PFSK-1 (cell line): ENCODE data around the gene PWWP2B.

Experiments
- FOXP2 ChIP-seq: optimal IDR thresholded peaks from 2 replicates; pipeline ENCODE3; 2011; ENCODE audit warnings: borderline replicate concordance, control low read depth, inconsistent platforms; ENCODE audit not compliant: insufficient read depth; ENCODE audit errors: extremely low read length, extremely low read depth
- POLR2AphosphoS5 ChIP-seq: IDR thresholded peaks from 2 replicates; pipeline ENCODE4 v1.6.1; 2012; ENCODE audit warnings: low read depth, mild to moderate bottlenecking, control low read depth, low read length, moderate library complexity
- SIN3A ChIP-seq: IDR thresholded peaks from 2 replicates; pipeline ENCODE4 v1.6.1; 2012; ENCODE audit warnings: mild to moderate bottlenecking, low read length, moderate library complexity, borderline replicate concordance; ENCODE audit not compliant: insufficient read depth
- TAF1 ChIP-seq: IDR thresholded peaks from 2 replicates; pipeline ENCODE4 v1.6.1; 2012; ENCODE audit warnings: low read length, control low read depth, borderline replicate concordance; ENCODE audit not compliant: insufficient read depth
- TF ChIP-seq, protein P1 (sequence below), 2 experiments: IDR thresholded peaks; 2 replicates each; pipeline versions ENCODE4 v1.6.1 to v1.8.0; 2011 to 2012; ENCODE audit warnings: low read depth in 2 of 2, low read length in 2 of 2, control low read depth in 1 of 2, inconsistent platforms in 1 of 2, mild to moderate bottlenecking in 1 of 2, moderate library complexity in 1 of 2; ENCODE audit not compliant: insufficient read depth in 1 of 2

Gene PWWP2B

DNA sequence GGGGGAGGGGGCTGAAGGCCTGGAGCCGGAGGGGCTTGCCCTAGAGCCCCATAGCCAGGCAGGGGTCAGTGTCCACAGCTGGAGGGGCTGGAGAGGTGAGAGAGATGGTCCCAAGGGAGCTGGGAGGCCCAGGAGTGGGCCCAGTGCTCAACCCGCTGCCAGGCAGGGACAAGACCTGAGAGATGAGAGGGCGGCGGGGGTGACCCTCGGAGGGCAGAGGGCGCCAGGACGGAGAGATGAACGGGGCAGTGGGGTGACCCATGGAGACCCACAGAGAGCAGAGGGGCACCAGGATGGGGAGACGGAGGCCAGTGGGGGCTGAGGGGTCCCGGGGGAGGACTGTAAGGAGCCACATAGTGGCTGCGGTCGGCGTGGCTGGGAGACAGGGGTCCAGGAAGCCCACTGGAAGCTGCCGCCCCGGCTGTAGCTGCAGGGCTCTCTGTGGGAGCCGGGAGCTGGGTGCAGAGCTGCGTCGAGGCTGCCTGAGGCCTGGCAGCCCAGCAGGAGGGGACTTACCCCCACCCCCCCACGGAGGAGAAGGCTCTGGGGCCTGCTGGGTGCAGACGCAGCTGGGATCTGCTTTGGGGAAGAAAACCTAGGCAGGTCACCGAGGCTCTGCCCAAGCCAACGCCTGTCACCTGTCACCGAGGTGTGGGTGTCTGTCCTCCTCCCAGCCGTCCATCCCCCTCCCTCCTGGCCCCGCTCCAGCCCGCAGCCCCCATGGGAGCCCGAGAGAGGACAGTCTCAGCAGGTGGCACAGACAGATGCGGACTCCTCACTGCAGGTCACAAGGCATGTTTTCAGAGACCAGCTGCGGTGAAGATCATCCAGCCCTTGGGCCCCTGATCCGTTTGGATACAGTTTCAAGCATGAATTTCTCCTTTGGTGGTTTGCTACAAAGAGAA is 25.1 kb downstream of the PWWP2B start:
- TF ChIP-seq POLR2AphosphoS5 (no peak), SIN3A (no peak), FOXP2 (no peak), TAF1 (no peak)
- TF ChIP-seq, protein P1, sequence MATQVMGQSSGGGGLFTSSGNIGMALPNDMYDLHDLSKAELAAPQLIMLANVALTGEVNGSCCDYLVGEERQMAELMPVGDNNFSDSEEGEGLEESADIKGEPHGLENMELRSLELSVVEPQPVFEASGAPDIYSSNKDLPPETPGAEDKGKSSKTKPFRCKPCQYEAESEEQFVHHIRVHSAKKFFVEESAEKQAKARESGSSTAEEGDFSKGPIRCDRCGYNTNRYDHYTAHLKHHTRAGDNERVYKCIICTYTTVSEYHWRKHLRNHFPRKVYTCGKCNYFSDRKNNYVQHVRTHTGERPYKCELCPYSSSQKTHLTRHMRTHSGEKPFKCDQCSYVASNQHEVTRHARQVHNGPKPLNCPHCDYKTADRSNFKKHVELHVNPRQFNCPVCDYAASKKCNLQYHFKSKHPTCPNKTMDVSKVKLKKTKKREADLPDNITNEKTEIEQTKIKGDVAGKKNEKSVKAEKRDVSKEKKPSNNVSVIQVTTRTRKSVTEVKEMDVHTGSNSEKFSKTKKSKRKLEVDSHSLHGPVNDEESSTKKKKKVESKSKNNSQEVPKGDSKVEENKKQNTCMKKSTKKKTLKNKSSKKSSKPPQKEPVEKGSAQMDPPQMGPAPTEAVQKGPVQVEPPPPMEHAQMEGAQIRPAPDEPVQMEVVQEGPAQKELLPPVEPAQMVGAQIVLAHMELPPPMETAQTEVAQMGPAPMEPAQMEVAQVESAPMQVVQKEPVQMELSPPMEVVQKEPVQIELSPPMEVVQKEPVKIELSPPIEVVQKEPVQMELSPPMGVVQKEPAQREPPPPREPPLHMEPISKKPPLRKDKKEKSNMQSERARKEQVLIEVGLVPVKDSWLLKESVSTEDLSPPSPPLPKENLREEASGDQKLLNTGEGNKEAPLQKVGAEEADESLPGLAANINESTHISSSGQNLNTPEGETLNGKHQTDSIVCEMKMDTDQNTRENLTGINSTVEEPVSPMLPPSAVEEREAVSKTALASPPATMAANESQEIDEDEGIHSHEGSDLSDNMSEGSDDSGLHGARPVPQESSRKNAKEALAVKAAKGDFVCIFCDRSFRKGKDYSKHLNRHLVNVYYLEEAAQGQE (IDR thresholded peaks at IDR 0.05; ENCODE audit: insufficient read depth in 1 of 2, low read depth in 2 of 2, low read length in 2 of 2), result no peak

DNA sequence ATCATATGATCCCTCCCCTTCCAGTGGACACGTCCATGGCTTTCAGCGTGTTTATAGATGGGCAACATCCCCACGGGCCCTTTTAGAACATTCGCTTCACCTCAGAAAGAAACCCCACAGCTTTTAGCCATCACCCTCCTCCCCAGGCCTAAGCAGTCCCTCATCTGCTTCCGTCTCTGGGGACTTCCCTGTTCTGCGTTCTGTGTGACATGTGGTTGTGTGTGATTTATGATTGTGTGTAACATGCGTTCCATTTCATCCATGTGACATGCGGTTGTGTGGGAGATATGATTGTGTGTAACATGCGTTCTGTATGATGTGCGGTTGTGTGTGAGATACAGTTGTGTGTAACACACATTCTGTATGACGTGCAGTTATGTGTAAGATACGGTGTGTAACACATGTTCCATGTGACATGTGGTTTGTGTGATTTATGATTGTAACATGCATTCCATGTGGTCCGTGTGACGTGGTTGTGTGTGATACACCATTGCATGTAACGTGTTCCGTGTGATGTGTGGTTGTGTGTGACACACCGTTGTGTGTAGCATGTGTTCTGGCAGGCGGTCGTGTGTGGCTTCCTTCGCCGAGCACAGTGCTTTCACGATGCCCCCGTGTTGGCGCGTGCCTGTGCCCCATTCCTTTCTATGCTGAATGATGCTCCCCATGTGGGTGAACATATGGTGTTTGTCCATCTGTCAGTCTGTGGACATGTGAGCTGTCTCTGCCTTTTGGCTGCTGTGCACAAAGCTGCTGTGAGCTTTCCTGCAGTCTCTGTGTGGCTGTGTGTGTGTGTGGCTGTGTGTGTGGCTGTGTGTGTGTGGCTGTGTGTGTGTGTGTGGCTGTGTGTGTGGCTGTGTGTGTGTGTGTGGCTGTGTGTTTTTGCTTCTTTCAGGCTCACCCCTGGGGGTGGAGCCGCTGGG is 26.2 kb downstream of the PWWP2B start:
- no peak for TF ChIP-seq POLR2AphosphoS5
- no peak for TF ChIP-seq SIN3A
- TF ChIP-seq, protein P1 (IDR thresholded peaks at IDR 0.05; ENCODE audit: insufficient read depth in 1 of 2, low read depth in 2 of 2, low read length in 2 of 2), result no peak
- no peak for TF ChIP-seq FOXP2
- no peak for TF ChIP-seq TAF1

DNA sequence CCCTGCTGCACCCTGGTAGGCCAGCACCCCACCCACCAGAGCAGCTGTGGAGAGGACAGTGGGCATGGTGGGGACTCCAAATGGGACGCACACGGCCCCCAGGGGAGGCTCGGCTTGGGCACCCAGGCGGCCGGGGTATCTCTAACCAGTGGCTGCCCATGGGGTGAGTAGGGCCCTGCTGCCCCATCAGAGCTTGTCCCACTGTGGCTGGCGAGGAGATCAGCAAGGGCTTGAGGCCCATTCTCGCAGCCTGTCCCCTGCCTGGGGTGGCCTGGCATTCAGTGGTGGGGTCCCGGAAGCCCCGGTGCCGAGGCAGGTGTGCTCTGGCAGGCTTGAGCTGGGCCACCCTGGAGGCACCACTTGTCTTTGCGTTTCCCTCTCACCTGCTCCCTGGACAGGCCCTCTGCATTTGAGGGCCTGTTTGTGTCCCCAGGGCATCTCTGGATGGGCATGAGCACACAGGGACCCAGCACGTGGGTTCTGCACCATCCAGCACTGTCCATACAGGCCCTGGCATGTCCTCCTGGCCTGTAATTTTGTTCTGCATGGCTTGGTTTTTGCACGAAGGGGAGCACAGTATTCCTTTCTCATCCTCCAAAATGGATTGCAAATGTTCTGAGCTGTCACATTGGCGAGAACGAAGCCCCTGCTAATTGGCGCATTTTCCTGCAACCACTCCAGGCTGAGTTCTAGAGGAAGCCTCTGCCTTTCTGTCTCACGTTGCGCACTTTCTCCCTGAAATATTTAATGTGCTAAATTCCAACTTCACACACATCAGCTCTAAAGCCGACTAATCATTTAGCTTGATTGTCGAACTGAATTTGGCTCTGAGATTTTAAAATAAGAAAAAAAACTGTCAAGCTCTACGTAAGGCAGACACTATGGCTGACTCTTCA is 27.2 kb downstream of the PWWP2B start:
- TF ChIP-seq, protein P1 (IDR thresholded peaks at IDR 0.05; ENCODE audit: insufficient read depth in 1 of 2, low read depth in 2 of 2, low read length in 2 of 2), result no peak
- no peak for TF ChIP-seq SIN3A
- no peak for TF ChIP-seq TAF1
- no peak for TF ChIP-seq POLR2AphosphoS5
- no peak for TF ChIP-seq FOXP2

- TF ChIP-seq FOXP2, result no peak
- TF ChIP-seq TAF1, result no peak
Measured at GRCh38 chr10:132425029-132425756, 28.2 kb downstream of the PWWP2B start.

DNA sequence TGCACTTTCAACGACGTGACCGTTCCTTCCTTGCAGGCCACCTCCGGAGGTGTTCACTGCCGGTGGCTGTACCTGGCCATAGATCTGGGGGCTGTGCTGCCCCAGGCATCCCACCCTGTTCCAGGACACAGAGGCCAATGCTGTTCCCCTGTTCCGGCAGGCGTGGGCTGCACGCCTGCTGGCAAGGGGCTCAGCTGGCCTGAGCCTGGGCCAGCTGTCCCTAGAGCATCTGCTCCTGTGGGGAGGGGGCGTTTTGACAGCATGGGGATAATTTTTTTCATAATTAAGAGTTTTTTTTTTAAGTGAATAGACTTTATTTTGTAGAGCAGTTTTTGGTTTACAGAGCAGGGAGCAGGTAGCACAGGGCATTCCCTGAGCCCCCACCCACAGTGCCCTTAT is 28.8 kb downstream of the PWWP2B start:
- no peak for TF ChIP-seq FOXP2
- TF ChIP-seq, protein P1 (IDR thresholded peaks at IDR 0.05; ENCODE audit: insufficient read depth in 1 of 2, low read depth in 2 of 2, low read length in 2 of 2), result no peak
- no peak for TF ChIP-seq POLR2AphosphoS5
- TF ChIP-seq SIN3A, result no peak
- no peak for TF ChIP-seq TAF1
